Tibial artery (tissue), 4 donors: Measurements from ENCODE around the gene KIF18B.

Experiments
- DNase-seq, 2 donors: peaks; one replicate each; pipeline ENCODE4 v3.0.0-alpha.2; 2019
- H3K27ac ChIP-seq, 2 donors: fragments of 200-600 bp; sonication (generic) in 1 of 2; 1 replicate in 1 of 2; 2 replicates in 1 of 2; pipeline ENCODE4 v1.5.1; 2018 to 2019; ENCODE audit warnings: mild to moderate bottlenecking in 1 of 2
- H3K27me3 ChIP-seq, 2 donors: fragments of 200-600 bp; sonication (generic) in 1 of 2; one replicate each; pipeline versions ENCODE4 v1.5.1 to v1.6.0; 2016 to 2019
- H3K36me3 ChIP-seq, 3 donors: fragments of 200-600 bp; sonication (generic) in 2 of 3; one replicate each; pipeline ENCODE4 v1.5.1; 2016 to 2019; ENCODE audit warnings: mild to moderate bottlenecking in 2 of 3
- H3K4me1 ChIP-seq, 4 donors: fragments of 200-600 bp; sonication (generic) in 2 of 4; 1 replicate in 3 of 4; 2 replicates in 1 of 4; pipeline ENCODE4 v1.5.1; 2016 to 2019
- H3K4me3 ChIP-seq, 2 donors: fragments of 200-600 bp; sonication (generic) in 1 of 2; 1 replicate in 1 of 2; 2 replicates in 1 of 2; pipeline ENCODE4 v1.5.1; 2018 to 2019; ENCODE audit warnings: mild to moderate bottlenecking in 2 of 2
- H3K9me3 ChIP-seq, 3 donors: fragments of 200-600 bp; sonication (generic) in 1 of 3; one replicate each; pipeline ENCODE4 v1.5.1; 2016 to 2019
- intact Hi-C: fragments of 100-400 bp; cut with DNase I; formaldehyde crosslinking; loops from one replicate; pipeline ENCODE4 v1.15.0; 2023; ENCODE audit warnings: low total_unique reads
- TF ChIP-seq, protein P1 (sequence below), 2 experiments: fragments of 200-600 bp in 1 of 2; fragments of 450-650 bp in 1 of 2; IDR thresholded peaks; one replicate each; pipeline ENCODE4 v1.5.1; 2017 to 2019; ENCODE audit warnings: antibody characterized with exemption in 2 of 2, mild to moderate bottlenecking in 1 of 2, moderate library complexity in 1 of 2

KIF18B gene

DNA sequence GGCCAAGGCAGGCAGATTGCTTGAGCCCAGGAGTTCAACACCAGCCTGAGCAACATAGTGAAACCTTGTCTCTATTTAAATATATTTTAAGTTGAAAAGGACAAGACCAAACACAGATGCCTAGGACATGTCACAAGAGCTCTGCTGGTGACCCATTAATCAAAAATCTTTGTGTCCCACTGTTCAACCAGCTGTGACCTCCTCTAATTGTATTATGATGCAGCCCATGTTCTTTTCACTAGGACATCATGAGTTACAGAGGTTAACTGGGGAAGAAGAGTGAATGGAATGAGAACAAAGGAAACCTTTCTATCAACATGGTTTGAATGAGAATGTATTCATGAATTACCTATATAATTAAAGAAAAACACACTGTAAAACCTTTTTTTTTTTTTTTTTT lies 55.3 kb downstream of the KIF18B start:
- Histone ChIP-seq H3K4me3 (no peak overlapping the region), H3K36me3 (peaks cover 23 to 42% (median 36%) of the 10 kb centered on the region in 3 donors), H3K9me3 (no peaks in the 10 kb centered on the region), H3K27ac (no peak overlapping the region), H3K27me3 (no peaks in the 10 kb centered on the region), H3K4me1 (peaks cover 0 to 7% (median 2%) of the 10 kb centered on the region in 4 donors)
- DNase-seq, result peak in 1 of 2 donors; percentile 1
- TF ChIP-seq, protein P1, sequence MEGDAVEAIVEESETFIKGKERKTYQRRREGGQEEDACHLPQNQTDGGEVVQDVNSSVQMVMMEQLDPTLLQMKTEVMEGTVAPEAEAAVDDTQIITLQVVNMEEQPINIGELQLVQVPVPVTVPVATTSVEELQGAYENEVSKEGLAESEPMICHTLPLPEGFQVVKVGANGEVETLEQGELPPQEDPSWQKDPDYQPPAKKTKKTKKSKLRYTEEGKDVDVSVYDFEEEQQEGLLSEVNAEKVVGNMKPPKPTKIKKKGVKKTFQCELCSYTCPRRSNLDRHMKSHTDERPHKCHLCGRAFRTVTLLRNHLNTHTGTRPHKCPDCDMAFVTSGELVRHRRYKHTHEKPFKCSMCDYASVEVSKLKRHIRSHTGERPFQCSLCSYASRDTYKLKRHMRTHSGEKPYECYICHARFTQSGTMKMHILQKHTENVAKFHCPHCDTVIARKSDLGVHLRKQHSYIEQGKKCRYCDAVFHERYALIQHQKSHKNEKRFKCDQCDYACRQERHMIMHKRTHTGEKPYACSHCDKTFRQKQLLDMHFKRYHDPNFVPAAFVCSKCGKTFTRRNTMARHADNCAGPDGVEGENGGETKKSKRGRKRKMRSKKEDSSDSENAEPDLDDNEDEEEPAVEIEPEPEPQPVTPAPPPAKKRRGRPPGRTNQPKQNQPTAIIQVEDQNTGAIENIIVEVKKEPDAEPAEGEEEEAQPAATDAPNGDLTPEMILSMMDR (IDR thresholded peaks at IDR 0.05), result no peak
- intact Hi-C loops, result no loop called here

DNA sequence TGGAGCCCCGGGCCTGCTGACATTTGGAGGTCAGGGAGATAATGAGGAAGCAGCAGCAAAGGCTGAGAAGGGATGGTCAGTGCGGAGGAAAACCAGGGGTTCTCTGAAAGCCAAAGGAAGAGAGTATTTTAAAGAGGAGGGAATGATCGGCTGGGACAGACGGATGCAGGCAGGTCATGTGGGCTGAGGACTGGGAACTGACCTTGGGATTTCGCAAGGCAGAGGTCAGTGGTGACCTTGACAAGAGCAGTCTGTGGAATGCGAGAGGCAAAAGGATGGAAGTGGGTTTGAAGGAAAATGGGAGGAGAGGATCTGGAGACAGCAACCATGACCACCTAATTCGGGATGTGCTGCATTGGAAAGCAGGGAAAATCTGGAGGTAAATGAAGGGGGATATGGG lies 58.6 kb downstream of the KIF18B start:
- TF ChIP-seq, protein P1 (IDR thresholded peaks at IDR 0.05), result no peak
- no peaks in the 10 kb centered on the region for H3K9me3 ChIP-seq
- H3K27ac ChIP-seq, result no peak overlapping the region
- H3K4me1 ChIP-seq, result no peaks in the 10 kb centered on the region
- peak in 1 of 2 donors; percentile 1 for DNase-seq
- intact Hi-C loops, result no loop called here
- H3K27me3 ChIP-seq, result no peaks in the 10 kb centered on the region
- peaks cover 43 to 64% (median 54%) of the 10 kb centered on the region in 3 donors for H3K36me3 ChIP-seq
- no peak overlapping the region for H3K4me3 ChIP-seq

DNA sequence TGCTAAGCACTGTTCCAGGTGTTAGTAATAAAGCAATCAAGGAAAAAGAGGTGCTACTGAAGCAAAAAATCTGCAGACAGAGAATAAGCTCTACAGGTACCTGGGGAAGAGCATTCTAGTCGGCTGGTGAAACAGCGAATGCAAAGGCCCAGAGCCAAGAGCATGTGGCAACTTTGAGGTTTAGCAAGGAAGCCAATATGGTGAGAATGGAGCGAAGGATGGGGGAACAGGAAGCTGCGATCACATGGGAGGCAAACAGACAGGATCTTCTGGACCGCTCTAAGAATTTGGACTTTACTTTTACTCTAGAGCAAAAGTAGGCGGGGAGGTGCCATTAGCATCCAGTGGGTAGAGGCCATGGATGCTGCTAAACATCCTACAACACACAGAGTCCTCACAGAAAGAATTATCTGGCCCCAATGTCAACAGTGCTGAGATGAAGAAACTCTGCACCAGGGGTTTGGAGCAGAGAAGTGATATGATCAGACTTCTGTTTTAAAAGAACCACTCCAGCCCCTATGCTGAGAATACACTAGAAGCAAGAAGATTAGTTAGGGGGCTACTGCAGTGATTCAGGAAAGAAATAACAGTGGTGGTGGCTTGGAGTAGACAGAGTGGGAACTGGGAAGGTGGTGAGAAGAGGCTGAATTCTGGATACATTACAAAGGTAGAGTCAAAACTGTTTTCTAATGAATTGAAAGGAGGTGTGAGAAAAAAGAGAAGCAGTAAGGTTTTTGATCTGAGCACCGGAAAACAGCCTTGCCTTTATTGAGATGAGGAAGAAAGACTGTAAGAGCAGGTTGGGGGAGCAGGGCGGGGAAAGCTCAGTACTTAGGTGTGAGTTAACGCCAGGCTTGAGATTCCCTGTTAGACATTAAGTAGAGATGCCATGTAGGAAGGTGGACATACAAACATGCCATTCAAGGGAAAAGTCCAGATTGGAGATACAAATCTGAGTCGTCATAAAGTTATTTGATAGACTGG lies 59.3 kb downstream of the KIF18B start:
- H3K36me3 ChIP-seq, result peaks cover 43 to 64% (median 54%) of the 10 kb centered on the region in 3 donors
- DNase-seq, result peak in 1 of 2 donors; percentile 41
- no peaks in the 10 kb centered on the region for H3K4me1 ChIP-seq
- TF ChIP-seq, protein P1 (IDR thresholded peaks at IDR 0.05), result no peak
- no peaks in the 10 kb centered on the region for H3K9me3 ChIP-seq
- H3K27ac ChIP-seq, result no peak overlapping the region
- intact Hi-C loops, result no loop called here
- H3K4me3 ChIP-seq, result no peak overlapping the region
- no peaks in the 10 kb centered on the region for H3K27me3 ChIP-seq

DNA sequence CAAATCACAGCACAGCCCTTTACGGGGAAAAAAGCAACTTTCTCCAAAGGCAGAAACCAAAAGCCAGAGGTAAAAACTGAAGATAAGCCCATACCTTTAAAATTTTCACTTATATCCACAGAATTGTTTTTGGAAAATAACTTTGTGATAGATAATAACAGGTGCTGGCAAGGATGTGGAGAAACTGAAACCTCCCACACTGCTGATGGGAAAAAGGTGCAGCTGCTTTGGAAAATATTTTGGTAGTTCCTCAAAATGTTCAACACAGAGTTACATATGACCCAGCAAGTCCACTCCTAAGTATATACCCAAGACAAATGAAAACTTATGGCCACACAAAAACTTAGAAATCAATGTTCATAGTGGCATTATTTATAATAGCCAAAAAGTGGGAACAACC lies 60.6 kb downstream of the KIF18B start:
- intact Hi-C loops, result no loop called here
- DNase-seq, result no peak
- no peaks in the 10 kb centered on the region for H3K4me1 ChIP-seq
- H3K4me3 ChIP-seq, result no peak overlapping the region
- H3K27me3 ChIP-seq, result no peaks in the 10 kb centered on the region
- H3K9me3 ChIP-seq, result no peaks in the 10 kb centered on the region
- H3K27ac ChIP-seq, result no peak overlapping the region
- TF ChIP-seq, protein P1 (IDR thresholded peaks at IDR 0.05), result no peak
- peaks cover 46 to 64% (median 55%) of the 10 kb centered on the region in 3 donors for H3K36me3 ChIP-seq

DNA sequence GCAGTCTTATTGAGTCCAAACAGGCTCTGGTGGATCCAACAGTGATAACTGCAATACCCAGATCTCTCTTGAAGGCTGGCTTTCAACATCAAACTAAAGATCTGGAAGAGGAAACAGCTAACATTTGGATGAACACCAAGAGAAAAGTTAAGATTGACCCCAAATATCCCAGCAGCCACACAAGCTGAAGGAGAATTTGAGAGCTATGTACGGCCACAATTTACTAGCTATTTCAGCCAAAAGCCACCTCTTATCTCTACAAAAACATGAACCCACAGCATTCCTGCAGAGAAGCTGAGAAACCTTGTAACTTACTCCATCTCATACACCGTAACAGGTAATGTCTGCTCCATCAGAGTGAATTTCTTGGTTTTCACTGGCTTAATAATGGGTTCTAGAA lies 62.6 kb downstream of the KIF18B start:
- Histone ChIP-seq H3K4me3 (no peak overlapping the region), H3K27ac (no peak overlapping the region), H3K4me1 (no peaks in the 10 kb centered on the region), H3K27me3 (no peaks in the 10 kb centered on the region), H3K9me3 (no peaks in the 10 kb centered on the region), H3K36me3 (peaks cover 53 to 75% (median 63%) of the 10 kb centered on the region in 3 donors)
- no peak for DNase-seq
- intact Hi-C loops, result no loop called here
- TF ChIP-seq, protein P1 (IDR thresholded peaks at IDR 0.05), result no peak
